SW480 (cell line): ENCODE results near the gene ITM2C.

Source experiments
- DNase-seq: peaks from one replicate; pipeline ENCODE4 v3.0.0-alpha.2; 2016; ENCODE audit warnings: low spot score

The ITM2C gene

DNA sequence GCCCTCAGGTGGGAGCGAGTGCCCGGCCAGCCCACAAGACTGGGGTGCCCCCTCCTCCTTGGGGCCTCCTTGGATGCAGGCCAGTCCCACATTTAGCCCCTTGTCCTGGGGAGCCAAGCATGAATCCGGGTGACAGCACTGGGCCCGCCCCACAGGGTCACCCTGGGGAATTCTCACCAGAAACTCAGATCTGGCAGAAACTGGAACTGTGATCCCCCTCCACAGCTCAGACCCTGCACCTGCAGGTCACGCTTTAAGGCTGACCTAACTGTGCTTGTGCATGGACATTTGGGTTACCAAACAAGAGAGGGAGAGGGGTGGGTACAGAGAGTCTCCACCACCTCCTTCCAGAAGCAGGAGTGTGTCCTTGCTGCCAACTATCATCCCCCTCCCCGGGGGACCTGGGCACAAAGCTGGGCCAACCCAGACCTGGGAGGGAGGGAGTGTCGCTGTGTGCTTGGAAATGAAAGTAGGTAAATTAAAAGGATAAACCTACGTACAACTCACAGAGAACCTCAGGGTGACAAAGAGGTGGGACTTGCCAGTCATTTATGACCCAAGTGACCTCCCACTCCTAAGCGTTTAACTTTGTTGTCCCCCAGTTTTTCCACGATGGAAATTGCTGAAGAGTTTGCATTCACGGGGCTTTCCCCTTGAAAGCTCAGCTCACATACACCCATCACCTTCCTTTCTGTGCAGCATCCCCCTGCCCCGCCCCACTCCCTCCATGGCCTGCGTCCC, 9.1 kb downstream of the ITM2C start:
- DNase-seq: no peak

GRCh38 chr2:230874456-230874855, 9.7 kb downstream of the ITM2C start:
- no peak for DNase-seq

- no peak for DNase-seq
Measured at GRCh38 chr2:230874876-230875275, 10.1 kb downstream of the ITM2C start.

GRCh38 chr2:230875347-230876315, 10.9 kb downstream of the ITM2C start:
- no peak for DNase-seq

DNA sequence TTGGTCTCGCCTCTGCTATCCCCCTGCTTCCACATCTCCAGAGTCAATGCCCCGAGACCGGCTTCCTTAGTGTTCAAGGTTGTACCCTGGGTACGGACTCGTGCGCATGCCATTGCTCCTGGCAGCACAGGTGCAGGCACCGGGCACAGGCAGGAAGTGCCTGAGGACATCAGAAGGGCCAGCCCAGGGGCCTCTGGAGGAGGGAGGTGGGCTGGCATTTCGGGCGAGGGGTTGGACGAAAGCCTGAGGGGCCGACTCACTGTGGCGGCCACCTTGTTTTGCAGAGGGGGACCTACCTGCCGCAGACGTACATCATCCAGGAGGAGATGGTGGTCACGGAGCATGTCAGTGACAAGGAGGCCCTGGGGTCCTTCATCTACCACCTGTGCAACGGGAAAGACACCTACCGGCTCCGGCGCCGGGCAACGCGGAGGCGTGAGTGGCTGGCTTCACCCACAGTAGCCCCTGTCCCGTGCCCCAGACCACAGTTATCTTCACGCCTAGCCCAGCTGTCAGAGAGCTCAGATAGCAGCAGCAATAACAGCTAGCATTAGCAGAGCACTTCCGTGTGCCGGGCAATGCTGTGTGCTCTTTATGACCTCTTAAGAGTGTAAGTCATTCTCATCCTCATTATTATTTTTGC, 12.5 kb downstream of the ITM2C start:
- DNase-seq: no peak

DNA sequence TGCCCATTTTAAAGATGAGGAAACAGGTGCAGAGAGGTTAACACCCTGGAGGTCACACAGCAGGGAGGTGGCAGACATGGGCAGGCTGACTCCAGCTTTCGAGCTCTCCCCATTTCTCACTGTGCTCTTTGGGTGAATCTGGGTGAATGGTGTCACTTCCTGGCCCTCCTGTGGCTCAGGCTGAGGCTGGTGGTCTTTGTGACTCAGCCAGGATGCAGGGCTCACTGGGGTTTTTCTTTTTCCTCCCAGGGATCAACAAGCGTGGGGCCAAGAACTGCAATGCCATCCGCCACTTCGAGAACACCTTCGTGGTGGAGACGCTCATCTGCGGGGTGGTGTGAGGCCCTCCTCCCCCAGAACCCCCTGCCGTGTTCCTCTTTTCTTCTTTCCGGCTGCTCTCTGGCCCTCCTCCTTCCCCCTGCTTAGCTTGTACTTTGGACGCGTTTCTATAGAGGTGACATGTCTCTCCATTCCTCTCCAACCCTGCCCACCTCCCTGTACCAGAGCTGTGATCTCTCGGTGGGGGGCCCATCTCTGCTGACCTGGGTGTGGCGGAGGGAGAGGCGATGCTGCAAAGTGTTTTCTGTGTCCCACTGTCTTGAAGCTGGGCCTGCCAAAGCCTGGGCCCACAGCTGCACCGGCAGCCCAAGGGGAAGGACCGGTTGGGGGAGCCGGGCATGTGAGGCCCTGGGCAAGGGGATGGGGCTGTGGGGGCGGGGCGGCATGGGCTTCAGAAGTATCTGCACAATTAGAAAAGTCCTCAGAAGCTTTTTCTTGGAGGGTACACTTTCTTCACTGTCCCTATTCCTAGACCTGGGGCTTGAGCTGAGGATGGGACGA, 13.2 kb downstream of the ITM2C start:
- no peak for DNase-seq

- DNase-seq: no peak
Measured at GRCh38 chr2:230878599-230879188, 14.0 kb downstream of the ITM2C start.

GRCh38 chr2:230879271-230879882, 14.6 kb downstream of the ITM2C start:
- no peak for DNase-seq

GRCh38 chr2:230879891-230880290, 15.1 kb downstream of the ITM2C start:
- DNase-seq: no peak

GRCh38 chr2:230881840-230882239, 17.1 kb downstream of the ITM2C start:
- no peak for DNase-seq

GRCh38 chr2:230885463-230886130, 20.9 kb downstream of the ITM2C start:
- DNase-seq: no peak

- no peak for DNase-seq
Measured at GRCh38 chr2:230886206-230886605, 21.5 kb downstream of the ITM2C start.

GRCh38 chr2:230886671-230887071, 21.9 kb downstream of the ITM2C start:
- no peak for DNase-seq

GRCh38 chr2:230887342-230887741, 22.6 kb downstream of the ITM2C start:
- DNase-seq: no peak

DNA sequence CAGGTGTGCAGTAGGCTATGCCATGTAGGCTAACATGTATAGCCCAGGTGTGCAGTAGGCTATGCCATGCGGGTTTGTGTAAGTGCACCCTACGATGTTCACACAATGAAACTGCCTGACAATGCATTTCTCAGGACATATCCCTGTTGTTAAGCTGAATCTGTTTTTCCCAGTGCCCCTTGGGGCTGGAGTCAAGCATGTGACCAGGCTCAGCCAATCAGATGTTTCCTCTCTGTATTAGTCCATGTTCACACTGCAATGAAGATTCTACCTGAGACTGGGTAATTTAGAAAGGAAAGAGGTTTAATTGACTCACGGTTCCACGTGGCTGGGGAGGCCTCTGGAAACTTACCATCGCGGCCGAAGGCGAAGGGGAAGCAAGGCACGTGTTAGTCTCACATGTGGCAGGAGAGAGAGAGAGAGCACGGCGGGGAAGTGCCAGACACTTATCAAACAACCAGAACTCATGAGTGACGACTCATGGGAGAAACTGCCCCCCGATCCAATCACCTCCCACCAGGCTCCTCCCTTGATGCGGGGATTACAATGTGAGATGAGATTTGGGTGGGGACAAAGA, 24.2 kb downstream of the ITM2C start:
- no peak for DNase-seq

DNA sequence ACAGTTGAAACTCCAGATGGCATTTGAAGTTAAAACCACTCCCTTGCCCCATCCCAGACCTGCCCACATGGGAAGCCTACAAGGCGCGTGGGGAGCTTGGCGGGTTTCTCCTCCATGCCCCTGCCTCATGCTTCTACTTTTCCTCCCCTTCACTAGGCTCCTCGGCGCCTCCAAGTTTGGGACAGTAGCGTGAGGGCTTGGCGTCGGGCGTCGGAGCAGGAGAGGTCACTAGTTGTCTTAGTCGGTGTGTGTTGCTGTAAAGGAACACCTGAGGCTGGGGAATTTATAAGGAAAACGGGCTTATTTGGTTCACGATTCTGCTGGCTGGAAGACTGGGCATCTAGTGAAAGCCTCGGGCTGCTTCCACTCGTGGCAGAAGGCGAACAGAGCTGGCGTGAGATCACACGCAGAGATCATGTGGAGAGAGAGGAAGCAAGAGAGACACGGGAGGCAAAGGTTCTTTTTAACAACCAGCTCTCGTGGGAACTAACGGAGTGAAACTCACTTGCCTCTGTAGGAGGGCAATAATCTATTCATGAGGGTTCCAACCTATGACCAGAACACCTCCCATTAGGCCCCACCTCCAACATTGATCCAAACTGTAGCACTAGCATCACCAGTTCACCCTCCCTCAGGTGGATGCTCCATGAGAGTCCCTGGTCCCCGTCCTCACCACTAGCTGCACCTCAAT, 25.3 kb downstream of the ITM2C start:
- DNase-seq: no peak

DNA sequence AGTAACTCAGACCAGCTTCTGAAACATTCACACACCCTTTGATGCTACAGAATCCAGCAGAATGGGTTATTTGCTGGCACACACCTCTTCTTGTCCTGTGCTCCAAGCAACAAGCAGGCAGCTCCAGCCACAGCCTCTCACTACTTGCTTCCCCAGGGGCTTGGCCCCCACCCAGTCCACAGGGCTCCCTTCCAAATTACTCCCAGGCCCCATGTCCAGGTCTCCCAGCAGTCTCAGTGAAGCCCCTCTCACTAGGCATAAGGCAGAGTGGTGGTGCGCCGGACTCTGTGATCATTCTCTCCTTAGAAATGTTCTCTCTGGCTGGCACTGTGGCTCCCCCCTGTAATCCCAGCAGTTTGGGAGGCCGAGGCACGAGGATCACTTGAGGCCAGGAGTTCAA, 25.9 kb downstream of the ITM2C start:
- DNase-seq: no peak

DNA sequence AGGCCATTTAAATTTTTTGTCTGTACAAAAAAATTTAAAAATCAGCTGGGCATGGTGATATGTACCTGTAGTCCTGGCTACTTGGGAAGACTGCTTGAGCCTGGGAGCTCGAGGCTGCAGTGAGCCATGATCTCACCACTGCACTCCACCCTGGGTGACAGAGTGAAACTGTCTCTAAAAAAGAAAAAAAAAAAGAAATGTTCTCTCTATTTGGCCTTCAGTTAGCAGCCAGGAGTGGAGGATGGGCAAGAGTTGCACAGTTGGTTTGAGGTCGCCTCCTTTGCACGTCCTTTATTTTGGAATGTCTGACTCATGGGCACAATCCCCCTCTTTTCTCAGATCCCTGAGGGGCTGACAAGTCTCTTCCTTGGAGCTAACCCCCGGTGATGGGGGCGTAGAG, 26.3 kb downstream of the ITM2C start:
- DNase-seq: no peak

DNA sequence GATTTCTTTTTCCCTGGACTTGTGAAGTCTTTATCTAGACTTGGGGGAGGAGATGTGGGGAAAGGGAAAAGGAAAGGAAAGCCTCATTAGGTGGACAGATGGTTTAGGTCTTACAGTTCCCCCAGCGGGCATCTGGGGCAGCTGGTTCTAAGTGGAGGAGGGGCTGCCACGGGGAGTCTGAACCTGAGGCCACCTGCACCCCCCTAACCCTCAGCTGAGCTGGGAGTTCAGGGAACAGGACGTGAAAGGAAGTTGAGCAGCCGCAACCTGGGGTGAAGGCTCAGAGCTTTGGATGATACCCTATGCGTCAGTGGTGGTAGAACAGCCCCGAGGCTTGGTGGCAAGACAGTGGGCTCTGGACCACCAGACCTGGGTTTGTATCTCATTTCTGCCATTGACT, 26.8 kb downstream of the ITM2C start:
- DNase-seq: no peak
